ENCODE results near the gene EVI5L.
"Not testable (repeated sequence)": the region's sequence is repeated elsewhere in the genome, so short reads cannot be mapped to it uniquely, and the experiment has no call there.

The EVI5L gene

DNA sequence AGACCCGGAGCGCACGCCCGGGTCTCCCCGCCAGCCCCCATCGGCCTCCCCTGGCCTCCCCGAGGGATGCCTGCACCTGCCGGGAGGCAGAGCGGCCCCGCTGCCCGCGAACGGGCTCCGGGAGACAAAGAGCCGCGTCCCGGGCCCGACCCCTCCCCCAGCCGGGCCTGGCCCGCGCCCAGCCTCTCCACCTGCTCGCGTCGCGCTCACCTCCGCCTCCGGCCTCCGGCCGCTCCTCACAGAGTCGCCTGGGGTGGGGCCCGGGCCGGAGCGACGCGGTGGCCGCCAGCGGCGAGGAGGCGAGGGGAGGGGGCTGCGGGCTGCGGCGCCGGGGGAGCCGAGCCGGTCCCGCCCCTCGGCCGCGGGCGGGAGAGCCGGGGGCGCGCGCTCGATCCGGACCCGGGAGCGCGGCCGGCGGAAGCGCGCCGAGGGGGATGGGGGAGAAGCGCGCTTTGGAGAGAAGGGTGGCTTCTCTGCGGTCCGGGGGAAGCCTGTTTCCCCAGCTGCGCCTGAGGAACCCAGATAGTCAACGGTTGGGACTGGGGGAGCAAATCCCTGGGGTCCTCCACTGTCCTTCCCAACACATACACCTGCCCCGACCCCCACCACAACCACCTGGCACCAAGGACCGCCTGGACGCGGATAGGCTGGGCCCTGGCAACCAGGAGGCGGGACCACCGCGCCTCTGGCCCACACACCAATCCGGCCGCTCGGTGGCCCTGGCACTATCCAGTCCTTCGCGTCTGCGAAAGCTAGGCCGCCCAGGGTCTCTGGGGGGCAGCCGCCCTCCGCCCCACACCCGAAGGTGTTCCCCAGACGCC, 44.3 kb downstream of the EVI5L start, which contains the start of gene PRR36:
TSS of gene PRR36 (minus strand) at position 315 of the 821 bp plus-strand sequence. CDS start 701 bp downstream, outside the sequence.
- peak in 1 of 2 donors; percentile 7 for DNase-seq

DNA sequence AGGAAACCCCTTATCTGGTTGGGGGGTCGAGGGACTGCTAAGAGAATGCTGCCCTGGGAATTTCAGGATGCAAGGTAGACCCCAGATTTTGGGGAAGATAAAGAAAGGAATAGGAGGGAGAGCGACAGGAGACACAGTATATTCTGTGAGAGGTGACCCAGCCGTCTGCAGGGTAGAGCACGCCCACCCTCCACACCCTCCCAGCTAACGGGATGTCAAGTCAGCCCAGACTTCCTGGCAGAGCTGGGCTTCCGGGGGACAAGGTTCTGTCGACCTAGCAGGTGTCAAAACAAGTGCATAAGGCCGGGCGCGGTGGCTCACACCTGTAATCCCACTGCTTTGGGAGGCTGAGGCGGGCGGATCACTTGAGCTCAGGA, 44.9 kb downstream of the EVI5L start:
- DNase-seq, result no peak

DNA sequence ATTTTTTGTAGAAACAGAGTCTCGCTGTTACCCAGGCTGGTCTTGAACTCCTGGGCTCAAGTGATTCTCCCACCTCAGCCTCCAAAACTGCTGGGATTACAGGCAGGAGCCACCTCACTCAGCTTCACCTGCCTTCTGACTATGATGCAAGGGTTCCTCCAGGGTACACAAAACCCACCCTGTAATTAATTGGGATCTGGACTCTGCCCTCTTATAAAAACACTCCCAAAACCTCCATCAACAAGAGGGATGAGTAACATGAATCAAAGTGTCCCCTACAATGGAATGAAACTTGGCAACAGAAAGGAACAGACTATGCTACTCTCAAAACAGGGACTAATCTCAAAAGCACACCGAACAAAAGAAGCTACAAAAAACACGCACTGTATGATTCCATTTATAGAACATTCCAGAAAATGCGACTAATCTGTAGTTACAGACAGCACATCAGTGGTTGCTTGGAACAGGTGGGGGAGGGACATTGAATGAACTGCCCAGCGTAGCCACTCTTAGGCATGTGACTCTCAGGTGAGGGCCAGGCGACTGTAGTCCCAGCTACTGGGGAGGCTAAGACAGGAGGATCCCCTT, 47.3 kb downstream of the EVI5L start:
- no peak for DNase-seq

DNA sequence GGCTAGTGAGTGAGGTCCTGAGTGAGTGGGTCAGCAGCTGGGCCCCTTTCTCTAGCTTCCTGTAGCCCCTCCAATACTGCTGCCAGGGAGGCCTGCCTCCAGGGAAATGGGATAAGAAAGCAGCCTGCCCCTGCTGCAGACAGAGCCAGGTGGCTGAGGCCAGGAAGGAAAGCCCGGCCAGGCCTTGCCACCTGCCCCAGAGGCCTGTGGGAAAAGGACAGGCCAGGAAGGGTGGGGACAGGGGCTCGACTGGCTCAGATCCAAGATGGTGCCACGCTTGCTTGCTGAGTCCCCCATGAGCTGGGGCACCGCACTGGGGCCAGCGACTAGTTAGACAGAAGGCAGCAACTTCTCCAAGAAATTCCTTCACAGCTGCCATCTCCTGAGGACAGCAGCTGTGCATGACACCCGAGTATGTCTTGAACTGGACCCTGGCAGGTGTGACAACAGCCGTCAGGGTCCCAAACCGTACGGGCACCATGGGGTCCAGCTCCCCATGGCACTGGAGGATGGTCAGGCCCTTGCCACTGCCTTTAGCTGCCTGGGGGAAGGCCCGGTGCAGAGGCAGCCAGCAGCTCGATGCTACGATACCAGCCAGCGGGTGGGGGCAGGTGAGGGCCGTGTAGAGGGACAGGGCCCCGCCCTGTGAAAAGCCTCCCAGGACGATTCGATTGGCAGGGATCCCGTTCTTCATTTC, 49.2 kb downstream of the EVI5L start:
- DNase-seq, result no peak

DNA sequence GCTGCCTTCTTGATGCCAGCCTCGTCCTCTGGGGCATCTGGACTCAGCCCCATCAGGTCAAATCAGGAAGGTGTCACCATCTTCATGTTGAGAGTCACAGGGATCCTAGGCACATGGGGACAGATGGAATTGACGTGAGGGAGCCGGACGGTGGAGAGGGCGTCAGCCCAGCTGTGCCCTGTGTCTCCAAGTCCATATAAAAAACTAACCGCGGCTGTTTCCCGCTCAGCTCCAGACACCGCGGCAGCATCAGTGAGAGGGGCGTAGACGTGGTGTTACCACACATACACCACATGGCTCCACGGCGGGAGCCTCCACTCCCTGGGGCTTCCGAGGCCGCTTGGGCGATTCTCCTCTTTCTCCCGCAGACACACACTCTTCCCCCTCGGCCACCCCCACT, 49.8 kb downstream of the EVI5L start:
- DNase-seq, result no peak

DNA sequence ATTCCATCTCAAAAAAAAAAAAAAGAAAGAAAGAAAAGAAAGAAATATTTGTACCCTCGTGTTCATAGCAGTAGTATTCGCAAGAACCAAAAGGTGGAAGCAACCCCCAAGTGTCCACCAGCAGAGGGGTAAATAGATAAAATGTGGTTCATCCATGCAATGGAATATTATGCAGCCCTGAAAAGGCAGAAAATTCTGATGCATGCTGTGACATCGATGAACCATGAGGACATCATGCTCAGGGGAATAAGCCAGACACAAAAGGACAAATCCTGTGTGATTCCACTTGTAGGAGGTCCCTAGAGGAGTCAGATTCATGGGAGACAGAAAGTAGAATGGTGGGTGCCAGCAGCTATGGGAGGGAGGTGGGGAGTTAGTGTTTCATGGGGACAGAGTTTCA, 51.9 kb downstream of the EVI5L start:
- DNase-seq, result no peak

DNA sequence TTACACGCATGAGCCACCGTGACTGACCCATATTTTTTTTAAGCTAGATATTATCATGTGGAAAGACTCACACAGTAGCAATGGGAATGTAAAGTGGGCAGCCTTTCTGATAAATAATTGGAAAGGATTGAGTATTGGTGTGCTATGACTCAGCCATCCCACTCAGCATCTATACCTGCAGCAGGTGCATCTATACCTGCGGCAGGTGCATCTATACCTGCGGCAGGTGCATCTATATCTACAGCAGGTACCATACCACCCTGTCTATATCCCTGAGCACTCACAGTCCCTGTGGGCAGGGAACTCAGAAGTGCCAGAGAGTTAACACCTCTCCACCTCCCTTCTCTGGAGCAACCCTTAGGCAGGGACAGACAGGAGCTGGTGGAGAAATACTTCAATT, 53.1 kb downstream of the EVI5L start:
- no peak for DNase-seq

DNA sequence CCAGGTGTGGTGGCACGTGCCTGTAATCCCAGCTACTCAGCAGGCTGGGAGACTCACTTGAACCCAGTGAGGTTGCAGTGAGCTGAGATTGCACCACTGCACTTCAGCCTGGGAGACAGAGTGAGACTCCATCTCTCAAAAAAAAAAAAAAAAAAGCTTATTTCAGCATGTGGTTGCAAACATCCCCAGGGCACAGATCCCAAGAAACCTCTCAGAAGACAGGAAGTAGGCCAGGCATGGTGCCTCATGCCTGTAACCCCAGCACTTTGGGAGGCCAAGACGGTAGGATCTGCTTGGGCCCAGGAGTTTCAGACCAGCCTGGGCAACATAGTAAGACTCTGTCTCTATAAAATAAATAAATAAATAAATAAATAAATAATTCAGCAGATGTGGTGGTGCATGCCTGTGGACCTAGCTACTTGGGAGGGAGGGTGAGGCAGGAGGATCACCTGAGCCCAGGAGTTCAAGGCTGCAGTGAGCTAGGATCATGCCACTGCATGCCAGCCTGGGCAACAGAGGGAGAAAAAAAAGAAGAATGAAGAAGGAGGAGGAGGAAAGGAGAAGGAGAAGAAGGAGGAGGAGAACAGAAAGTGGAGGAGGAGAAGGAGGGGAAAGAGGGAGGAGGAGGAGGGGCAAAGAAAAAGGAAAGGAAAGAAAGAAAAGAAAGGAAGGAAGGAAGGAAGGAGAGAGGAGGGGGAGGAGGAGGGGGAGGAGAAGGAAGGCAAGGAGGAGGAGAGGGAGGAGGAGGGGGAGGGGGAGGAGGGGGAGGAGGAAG, 54.0 kb downstream of the EVI5L start:
- DNase-seq, result no peak

DNA sequence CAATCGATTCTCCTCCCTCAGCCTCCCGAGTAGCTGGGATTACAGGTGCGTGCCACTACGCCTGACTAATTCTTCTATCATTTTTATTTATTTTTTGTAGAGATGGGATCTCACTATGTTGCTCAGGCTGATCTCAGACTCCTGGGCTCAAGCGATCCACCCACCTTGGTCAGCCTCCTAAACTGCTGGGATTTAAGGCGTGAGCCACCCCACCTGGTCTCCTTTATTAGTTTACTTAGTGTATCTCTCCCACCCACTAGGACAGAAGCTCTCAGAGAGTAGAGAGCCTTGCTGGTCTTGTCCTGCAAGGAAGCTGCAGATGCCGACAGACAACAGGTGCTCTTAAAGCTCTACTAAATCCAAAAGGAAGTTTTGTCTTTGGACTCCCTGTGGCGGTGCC, 55.8 kb downstream of the EVI5L start:
- DNase-seq, result no peak

DNA sequence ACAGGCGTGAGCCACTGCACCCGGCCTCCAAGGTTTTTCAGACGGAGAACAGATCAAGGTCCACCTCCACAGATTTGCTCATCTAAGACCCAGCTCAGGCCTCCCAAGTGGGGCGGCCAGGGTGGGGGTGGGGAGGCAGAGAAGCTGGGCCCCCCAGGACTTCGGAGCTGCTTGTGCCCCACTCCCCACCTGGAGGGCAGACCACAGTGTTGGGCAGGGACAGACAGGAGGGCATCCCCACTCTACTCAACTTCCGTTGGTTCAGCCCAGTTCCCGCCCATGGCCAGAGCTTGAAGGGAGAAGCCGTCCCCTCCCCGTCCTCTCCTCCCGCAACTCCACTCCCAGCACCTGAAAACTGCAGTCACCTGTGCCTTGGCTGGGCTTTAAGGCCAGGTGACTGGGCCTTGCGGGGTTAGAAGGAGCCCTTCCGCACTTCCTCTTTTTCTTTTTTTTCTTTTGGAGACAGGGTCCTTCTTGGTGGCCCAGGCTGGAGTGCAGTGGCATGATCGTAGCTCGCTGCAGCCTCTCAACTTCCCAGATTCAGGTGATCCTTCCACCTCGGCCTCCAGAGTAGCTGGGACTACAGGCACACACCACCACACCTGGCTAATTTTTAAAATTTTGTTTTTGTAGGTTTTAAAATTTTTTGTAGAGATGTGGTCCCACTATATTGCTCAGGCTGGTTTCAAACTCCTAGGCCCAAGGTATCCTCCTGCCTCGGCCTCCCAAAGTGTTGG, 57.6 kb downstream of the EVI5L start:
- no peak for DNase-seq

DNA sequence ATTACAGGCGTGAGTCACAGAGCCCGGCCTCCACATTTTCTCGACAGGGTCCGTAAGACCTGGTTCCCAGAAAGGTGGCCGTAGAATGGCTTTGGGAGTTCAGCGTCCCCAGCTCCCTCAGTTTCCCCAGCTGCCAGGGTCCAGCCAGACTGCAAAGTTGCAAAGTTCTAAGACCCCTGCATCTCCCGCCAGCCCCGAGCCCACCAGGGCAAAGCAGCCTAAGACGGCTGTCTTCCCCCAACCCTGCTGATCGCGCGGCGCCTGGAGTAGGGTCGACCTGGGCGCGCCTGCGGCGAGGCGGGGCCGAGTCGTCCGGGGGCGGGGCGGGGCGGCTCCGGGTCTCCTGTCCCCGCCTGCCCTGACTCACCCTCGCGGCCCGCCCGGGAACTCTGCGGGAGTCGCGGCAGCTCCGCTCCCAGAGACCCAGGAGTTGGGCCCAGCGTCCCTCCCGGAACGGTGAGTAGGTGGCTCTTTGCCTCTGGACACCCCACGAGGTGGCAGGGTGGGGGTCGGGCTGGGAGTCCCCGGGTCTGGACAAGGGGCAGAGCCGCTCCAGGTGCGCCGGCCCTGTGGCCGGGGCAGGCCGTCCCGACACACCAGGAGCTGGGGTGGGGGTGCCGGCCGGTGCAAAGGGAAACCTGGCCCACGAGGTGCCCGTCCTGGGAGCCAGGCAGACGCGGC, 58.3 kb downstream of the EVI5L start, which contains the start of gene LRRC8E:
TSS of gene LRRC8E (plus strand) at position 366 of the 681 bp plus-strand sequence. CDS start 7,094 bp downstream, outside the sequence.
- DNase-seq, result peak in 1 of 2 donors; percentile 20

DNA sequence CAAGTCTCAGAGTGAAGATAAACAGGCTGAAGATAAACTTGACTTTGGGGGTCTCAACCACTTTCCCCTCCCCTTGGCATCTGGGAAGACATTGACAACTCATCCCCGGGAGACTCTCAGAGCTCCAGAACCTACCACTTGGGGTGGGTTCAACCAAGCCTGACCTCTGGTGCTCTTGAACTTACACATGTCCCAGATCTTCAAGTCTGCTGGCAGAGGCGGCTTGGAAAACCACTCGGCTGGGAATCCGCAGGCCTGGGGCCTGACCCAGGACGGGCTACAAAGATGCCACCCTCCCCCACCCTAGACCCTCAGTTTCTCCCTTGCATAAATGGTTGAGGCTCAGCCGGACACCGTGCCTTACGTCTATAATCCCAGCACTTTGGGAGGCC, 58.8 kb downstream of the EVI5L start:
- no peak for DNase-seq

DNA sequence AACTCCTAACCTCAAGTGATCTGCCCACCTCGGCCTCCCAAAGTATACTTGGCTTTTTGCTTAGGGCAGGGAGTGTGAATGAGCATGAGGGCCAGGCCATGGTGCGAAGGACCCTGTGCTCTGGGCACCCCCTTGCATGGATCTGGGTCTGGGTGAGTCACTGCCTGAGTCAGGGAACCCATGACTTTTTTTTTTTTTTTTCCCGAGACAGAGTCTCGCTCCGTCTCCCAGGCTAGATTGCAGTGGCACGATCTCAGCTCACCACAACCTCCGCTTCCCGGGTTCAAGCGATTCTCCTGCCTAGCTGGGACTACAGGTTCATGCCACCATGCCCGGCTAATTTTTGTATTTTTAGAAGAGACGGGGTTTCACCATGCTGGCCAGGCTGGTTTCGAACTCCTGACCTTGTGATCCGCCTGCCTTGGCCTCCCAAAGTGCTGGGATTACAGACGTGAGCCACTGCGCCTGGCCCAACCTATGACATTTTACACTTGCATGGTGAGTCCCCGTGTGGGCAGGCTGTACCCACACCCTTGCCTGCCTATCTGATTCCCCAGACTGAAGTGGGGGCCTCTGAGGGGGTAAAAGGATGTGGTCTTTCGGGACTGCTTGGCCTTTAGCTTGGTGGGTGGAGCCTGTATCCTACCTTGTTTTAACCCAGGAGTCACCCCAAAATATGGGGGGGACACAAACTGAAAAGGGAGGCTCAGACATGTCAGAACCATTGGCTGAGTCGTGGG, 63.5 kb downstream of the EVI5L start:
- DNase-seq, result not testable (repeated sequence)

DNA sequence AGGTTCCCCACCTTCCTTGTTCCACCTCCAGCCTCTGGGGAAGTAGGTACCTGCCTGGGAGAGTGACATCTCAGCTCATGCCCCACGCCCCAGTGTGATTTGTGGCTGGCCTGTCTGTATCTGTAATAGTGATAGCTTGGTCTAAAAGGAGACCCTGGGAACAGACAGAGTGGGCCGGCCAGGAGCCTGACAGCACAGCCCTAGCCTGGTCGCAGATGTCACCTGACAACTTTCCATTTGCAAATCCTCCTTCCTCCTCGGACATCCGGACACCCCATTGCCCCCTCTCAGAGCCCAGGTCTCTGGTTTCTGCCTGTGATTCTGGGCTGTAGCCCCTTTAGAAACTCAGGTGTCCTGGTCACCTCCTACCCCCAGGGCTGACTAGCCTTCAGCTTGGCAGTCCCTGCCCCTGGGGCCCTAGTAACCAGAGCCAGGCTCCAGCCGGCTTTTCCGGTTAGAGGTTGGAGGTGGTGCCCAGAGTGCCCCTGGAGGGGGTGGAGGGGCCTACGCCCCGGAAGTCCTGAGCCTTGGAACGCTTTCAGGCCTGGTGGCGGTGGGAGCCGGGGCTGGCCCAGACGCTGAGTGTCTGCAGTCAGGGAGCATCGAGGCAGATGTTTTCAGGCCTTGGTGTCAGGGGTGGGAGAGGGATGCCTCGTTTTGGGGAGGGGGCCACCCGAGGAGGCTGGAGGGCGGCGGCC, 64.7 kb downstream of the EVI5L start:
- DNase-seq, result no peak

DNA sequence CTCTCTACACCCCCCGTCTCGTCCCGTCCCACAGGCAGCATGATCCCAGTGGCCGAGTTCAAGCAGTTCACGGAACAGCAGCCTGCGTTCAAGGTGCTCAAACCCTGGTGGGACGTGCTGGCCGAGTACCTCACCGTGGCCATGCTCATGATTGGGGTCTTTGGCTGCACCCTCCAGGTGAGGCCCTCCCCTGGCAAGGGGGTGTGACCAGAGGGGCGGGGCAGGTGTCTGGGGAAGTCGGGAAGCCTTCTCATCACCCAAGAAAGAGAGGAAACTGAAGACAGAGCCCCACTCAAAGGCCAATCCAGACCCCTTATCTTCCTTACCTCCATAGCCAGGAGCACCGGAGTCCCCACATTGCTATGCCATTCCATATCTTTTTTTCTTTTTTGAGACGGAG, 65.5 kb downstream of the EVI5L start:
- no peak for DNase-seq

DNA sequence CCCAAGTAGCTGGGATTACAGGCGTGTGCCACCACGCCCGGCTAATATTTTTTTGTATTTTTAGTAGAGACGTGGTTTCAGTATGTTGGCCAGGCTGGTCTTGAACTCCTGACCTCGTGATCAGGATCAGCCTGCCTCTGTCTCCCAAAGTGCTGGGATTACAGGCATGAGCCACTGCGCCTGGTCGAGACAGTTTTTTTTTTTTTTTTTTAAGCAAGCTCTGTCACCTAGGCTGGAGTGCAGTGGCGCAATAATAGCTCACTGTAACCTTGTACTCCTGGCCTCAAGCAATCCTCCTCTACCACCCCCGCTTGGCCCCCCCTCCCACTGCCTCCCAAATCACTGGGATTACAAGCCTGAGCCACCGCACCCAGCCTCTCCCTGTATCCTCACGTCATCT, 67.3 kb downstream of the EVI5L start:
- DNase-seq, result no peak

DNA sequence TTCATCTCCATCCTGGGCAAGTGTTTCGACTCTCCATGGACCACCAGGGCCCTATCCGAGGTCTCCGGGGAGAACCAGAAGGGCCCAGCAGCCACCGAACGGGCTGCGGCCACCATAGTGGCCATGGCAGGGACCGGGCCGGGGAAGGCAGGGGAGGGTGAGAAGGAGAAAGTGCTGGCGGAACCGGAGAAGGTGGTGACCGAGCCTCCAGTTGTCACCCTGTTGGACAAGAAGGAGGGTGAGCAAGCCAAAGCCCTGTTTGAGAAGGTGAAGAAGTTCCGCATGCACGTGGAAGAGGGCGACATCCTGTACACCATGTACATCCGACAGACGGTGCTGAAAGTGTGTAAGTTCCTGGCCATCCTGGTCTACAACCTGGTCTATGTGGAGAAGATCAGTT, 68.9 kb downstream of the EVI5L start:
- no peak for DNase-seq

DNA sequence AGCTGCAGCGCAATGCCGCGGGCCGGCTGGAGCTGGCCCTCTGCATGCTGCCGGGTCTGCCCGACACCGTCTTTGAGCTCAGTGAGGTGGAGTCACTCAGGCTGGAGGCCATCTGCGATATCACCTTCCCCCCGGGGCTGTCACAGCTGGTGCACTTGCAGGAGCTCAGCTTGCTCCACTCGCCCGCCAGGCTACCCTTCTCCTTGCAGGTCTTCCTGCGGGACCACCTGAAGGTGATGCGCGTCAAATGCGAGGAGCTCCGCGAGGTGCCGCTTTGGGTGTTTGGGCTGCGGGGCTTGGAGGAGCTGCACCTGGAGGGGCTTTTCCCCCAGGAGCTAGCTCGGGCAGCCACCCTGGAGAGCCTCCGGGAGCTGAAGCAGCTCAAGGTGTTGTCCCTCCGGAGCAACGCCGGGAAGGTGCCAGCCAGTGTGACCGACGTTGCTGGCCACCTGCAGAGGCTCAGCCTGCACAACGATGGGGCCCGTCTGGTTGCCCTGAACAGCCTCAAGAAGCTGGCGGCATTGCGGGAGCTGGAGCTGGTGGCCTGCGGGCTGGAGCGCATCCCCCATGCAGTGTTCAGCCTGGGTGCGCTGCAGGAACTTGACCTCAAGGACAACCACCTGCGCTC, 69.8 kb downstream of the EVI5L start:
- no peak for DNase-seq

DNA sequence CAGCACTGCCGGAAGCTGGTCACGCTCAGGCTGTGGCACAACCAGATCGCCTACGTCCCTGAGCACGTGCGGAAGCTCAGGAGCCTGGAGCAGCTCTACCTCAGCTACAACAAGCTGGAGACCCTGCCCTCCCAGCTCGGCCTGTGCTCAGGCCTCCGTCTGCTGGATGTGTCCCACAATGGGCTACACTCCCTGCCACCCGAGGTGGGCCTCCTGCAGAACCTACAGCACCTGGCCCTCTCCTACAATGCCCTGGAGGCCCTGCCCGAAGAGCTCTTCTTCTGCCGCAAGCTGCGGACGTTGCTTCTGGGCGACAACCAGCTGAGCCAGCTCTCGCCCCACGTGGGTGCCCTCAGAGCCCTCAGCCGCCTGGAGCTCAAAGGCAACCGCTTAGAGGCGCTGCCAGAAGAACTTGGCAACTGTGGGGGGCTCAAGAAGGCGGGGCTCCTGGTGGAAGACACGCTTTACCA, 70.4 kb downstream of the EVI5L start:
- no peak for DNase-seq

DNA sequence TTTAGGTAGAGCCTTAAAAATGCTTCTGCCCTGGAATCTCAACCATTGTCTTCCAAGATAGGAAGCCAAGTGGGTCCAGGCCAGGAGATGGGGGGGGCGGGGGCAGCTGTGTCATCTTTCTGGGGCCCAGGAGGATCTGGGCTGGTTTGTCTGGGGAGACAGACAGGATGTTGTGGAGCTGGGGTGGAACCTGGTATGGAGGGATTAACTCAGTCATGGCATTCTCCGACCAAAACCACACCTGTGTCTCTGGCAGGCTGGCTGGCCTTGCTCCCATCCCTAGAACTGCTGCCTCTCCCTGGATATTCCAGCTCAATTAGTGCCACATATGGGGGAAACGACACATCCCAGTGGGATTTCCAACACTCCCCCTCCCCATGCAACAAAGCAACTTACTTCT, 70.9 kb downstream of the EVI5L start:
- no peak for DNase-seq
